ENCODE measurements around the gene PIAS1. TPM values are rescaled to one million over a fixed set of nuclear protein-coding genes. Genes with fewer than 3 reads are reported as not detected.
A peak's percentile ranks its signal among the peaks of the same experiment; 100 is the strongest.

PIAS1 gene
- total and polyA plus RNA-seq, 12 donors = 5.8 to 37.9 (median 30.3) TPM

GRCh38 chr15:68203486-68203885 lies 149.4 kb downstream of the PIAS1 start:
- ATAC-seq (no peak), DNase-seq (no peak)
- Histone ChIP-seq H3K27ac (no peak overlapping the region), H3K36me3 (no peaks in the 10 kb centered on the region), H3K9me3 (no peaks in the 10 kb centered on the region), H3K4me1 (peaks cover 2 to 54% (median 40%) of the 10 kb centered on the region in 9 donors), H3K27me3 (no peaks in the 10 kb centered on the region), H3K4me3 (no peak overlapping the region)
- intact Hi-C loops (cut with DNase I) = no loop called here
- TF ChIP-seq, protein P1, sequence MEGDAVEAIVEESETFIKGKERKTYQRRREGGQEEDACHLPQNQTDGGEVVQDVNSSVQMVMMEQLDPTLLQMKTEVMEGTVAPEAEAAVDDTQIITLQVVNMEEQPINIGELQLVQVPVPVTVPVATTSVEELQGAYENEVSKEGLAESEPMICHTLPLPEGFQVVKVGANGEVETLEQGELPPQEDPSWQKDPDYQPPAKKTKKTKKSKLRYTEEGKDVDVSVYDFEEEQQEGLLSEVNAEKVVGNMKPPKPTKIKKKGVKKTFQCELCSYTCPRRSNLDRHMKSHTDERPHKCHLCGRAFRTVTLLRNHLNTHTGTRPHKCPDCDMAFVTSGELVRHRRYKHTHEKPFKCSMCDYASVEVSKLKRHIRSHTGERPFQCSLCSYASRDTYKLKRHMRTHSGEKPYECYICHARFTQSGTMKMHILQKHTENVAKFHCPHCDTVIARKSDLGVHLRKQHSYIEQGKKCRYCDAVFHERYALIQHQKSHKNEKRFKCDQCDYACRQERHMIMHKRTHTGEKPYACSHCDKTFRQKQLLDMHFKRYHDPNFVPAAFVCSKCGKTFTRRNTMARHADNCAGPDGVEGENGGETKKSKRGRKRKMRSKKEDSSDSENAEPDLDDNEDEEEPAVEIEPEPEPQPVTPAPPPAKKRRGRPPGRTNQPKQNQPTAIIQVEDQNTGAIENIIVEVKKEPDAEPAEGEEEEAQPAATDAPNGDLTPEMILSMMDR (IDR thresholded peaks at IDR 0.05) = no peak
- 96 to 98% methylated on average over 5 of the region's 5 CpGs for WGBS, 2 donors

DNA sequence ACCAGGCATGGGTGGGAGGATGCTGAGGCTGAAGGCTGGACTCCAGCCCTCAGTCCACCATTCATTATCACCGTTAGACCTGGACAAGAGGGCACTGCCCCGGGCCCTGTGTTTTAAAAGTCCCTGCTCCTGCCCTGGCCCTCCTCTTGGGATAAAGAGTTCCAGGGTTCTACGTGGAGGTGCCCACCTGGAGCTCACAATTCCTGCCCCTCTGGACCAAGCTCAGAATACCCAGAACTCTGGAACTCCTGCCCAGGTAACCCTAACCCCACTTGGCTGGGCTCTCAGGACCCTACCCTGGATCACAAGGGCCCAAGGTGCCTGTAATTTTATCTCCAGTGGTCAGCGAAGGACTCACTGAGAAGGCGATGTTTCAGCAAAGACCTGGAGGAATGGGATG lies 149.8 kb downstream of the PIAS1 start:
- Histone ChIP-seq H3K27ac (no peak overlapping the region), H3K36me3 (peaks cover 0 to under 1% (median 0%) of the 10 kb centered on the region in 9 donors), H3K4me1 (peaks cover 2 to 54% (median 40%) of the 10 kb centered on the region in 9 donors), H3K4me3 (no peak overlapping the region), H3K9me3 (no peaks in the 10 kb centered on the region), H3K27me3 (no peaks in the 10 kb centered on the region)
- intact Hi-C loops (cut with DNase I) = no loop called here
- DNase-seq = no peak
- no peak for ATAC-seq
- 92 to 95% methylated on average over 5 of the region's 5 CpGs for WGBS, 2 donors
- TF ChIP-seq, protein P1 (IDR thresholded peaks at IDR 0.05) = no peak

GRCh38 chr15:68204361-68204760 lies 150.2 kb downstream of the PIAS1 start:
- ATAC-seq (no peak), DNase-seq (no peak)
- intact Hi-C loops (cut with DNase I) = no loop called here
- peaks cover 0 to 4% (median 0%) of the 10 kb centered on the region in 9 donors for H3K36me3 ChIP-seq
- H3K27ac ChIP-seq = peak overlapping the region in 1 of 10 donors; percentile 19
- H3K4me3 ChIP-seq = peak overlapping the region in 3 of 10 donors; percentile 24 to 37 (median 32)
- H3K4me1 ChIP-seq = peaks cover 2 to 55% (median 39%) of the 10 kb centered on the region in 9 donors
- 92 to 96% methylated on average over 7 of the region's 7 CpGs for WGBS, 2 donors
- no peaks in the 10 kb centered on the region for H3K9me3 ChIP-seq
- TF ChIP-seq, protein P1 (IDR thresholded peaks at IDR 0.05) = no peak
- H3K27me3 ChIP-seq = no peaks in the 10 kb centered on the region

DNA sequence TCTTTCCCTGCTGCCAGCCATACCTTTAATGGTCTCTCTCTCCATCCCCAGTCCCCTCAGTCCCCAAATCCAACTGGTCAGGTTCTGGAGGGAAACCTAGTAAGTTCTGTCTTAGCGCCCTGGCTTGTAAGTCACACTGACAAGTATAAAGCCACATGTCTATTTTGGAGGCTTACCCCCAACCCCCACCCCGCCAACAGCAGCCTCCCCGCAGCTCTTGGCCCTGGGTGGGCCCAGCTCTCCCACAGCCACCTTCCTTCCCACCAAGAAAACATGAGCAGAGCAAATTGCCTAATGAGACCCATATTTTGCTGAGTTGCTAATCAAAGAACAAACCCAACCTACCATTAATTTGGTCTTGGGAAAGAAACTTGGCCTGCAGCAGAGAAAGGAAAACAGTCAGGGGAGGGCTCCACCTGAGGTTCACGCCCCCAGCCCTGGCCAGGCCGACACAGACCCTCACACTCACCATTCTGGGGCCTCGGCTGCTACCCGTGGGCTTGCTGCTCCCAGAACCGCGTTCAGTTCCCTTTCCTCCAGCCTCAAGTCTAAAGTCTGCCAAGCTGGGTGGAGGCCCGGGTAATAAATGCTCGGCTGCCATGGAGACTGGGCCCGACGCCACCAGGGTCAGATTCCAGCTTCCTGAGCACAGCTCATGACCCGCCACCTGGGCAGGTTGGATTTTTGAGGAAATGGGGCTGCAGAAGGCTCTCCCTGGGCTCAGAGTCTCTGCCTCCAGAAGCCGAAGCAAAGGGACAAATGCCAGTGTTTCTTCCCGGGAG lies 150.9 kb downstream of the PIAS1 start, which contains the start of gene CALML4:
TSS of gene CALML4 (minus strand) at position 557 of the 782 bp plus-strand sequence. CDS start at position 472, 85 bp downstream.
- no peaks in the 10 kb centered on the region for H3K27me3 ChIP-seq
- DNase-seq = peak; percentile 62 to 68
- peak within 1 kb of the TSS in 7 of 10 donors; percentile 24 to 37 (median 28) for H3K4me3 ChIP-seq
- intact Hi-C loops (cut with DNase I) = loop anchor here in 1 of 10 donors (5.0 kb wide), 1 partner anchor 343 kb away; no protein-coding TSS in a partner anchor
- 45 to 60% methylated on average over 16 of the region's 16 CpGs for WGBS, 2 donors
- TF ChIP-seq, protein P1 (IDR thresholded peaks at IDR 0.05) = no peak
- H3K27ac ChIP-seq = peak within 1 kb of the TSS in 9 of 10 donors; percentile 11 to 90 (median 51)
- peaks cover 2 to 59% (median 33%) of the 10 kb centered on the region in 9 donors for H3K4me1 ChIP-seq
- no peaks in the 10 kb centered on the region for H3K9me3 ChIP-seq
- peaks cover 0 to 6% (median 0%) of the 10 kb centered on the region in 9 donors for H3K36me3 ChIP-seq
- ATAC-seq = peak; percentile 48 to 79 (median 70)

Data from heart right ventricle (tissue), 16 donors.